HL-60 (cell line): ENCODE results near the gene KCNMA1.

Experiments
- DNase-seq, 2 experiments: peaks; one replicate each; pipeline ENCODE4 v3.0.0-alpha.2; 2010 to 2020; ENCODE audit warnings: low read depth in 1 of 2, low spot score in 1 of 2
- H3K27ac ChIP-seq: fragments of 250-450 bp; sonication (Bioruptor Pico); replicated peaks from 2 replicates; pipeline ENCODE4 v1.5.1; 2020; ENCODE audit warnings: mild to moderate bottlenecking, moderate library complexity
- H3K27me3 ChIP-seq: fragments of 250-450 bp; sonication (Bioruptor Pico); 2 replicates; pipeline ENCODE4 v1.5.1; 2021; ENCODE audit warnings: mild to moderate bottlenecking, moderate library complexity; ENCODE audit not compliant: insufficient read depth, poor library complexity, severe bottlenecking
- H3K4me3 ChIP-seq: replicated peaks from 2 replicates; pipeline ENCODE4 v1.5.1; 2011; ENCODE audit warnings: mild to moderate bottlenecking, control low read depth, low read length; ENCODE audit not compliant: insufficient read depth
- CTCF ChIP-seq: IDR thresholded peaks from one replicate; pipeline ENCODE4 v1.5.1; 2011; ENCODE audit warnings: low read length, control low read depth, inconsistent platforms; ENCODE audit not compliant: insufficient read depth
- GABPA ChIP-seq: IDR thresholded peaks from 2 replicates; pipeline ENCODE4 v1.6.1; 2012; ENCODE audit warnings: low read depth
- POLR2AphosphoS5 ChIP-seq: IDR thresholded peaks from 2 replicates; pipeline ENCODE4 v1.6.1; 2012; ENCODE audit warnings: low read depth
- REST ChIP-seq: IDR thresholded peaks from 2 replicates; pipeline ENCODE4 v1.6.1; 2012; ENCODE audit warnings: low read depth; ENCODE audit not compliant: insufficient replicate concordance
- SPI1 ChIP-seq: IDR thresholded peaks from 2 replicates; pipeline ENCODE4 v1.6.1; 2012; ENCODE audit warnings: low read depth, mild to moderate bottlenecking, borderline replicate concordance

KCNMA1 gene

GRCh38 chr10:77297393-77297739 is 340.2 kb downstream of the KCNMA1 start:
- H3K4me3 ChIP-seq = no peak overlapping the region
- H3K27ac ChIP-seq = no peak overlapping the region
- no peaks in the 10 kb centered on the region for H3K27me3 ChIP-seq
- TF ChIP-seq REST = peak; percentile 34
- TF ChIP-seq POLR2AphosphoS5 = no peak
- DNase-seq = no peak

- Histone ChIP-seq H3K4me3 (no peak overlapping the region), H3K27ac (no peak overlapping the region), H3K27me3 (no peaks in the 10 kb centered on the region)
- no peak for TF ChIP-seq CTCF
- TF ChIP-seq GABPA = no peak
- TF ChIP-seq REST = no peak
- TF ChIP-seq SPI1 = no peak
- no peak for TF ChIP-seq POLR2AphosphoS5
- DNase-seq = no peak
Observed at GRCh38 chr10:77296534-77297392, 340.8 kb downstream of the KCNMA1 start.

GRCh38 chr10:77293773-77294172 is 343.8 kb downstream of the KCNMA1 start:
- Histone ChIP-seq H3K27ac (no peak overlapping the region), H3K27me3 (no peaks in the 10 kb centered on the region), H3K4me3 (no peak overlapping the region)
- TF ChIP-seq SPI1 (no peak), POLR2AphosphoS5 (no peak), GABPA (no peak), REST (no peak), CTCF (no peak)
- no peak for DNase-seq
